Endothelial cell of umbilical vein (primary cell): ENCODE measurements around the gene AHRR. TPM values are rescaled to one million over a fixed set of nuclear protein-coding genes. Genes with fewer than 3 reads are reported as not detected.
A peak's percentile ranks its signal among the peaks of the same experiment; 100 is the strongest.

Source experiments
- BruUV-seq: library from RNA; stranded (reverse); fragments of 400-500 nt; replicated peaks from 2 replicates; lab custom pipeline; 2021; lab: Mats Ljungman, UMichigan
- CTCF ChIA-PET: fragments of 300-600, 350-600 bp; sonication (Branson Sonifier 250); formaldehyde crosslinking; loops from one replicate; lab custom pipeline; 2021; ENCODE audit warnings: antibody characterized with exemption, inconsistent platforms; lab: Charles Lee
- POLR2A ChIA-PET: fragments of 300-600, 350-600 bp; sonication (Branson Sonifier 250); formaldehyde crosslinking; loops from one replicate; lab custom pipeline; 2021; ENCODE audit warnings: antibody characterized with exemption, inconsistent platforms; lab: Charles Lee
- DNase-seq: peaks from one replicate; pipeline ENCODE4 v3.0.0-alpha.2; 2011; ENCODE audit warnings: low read depth, low spot score
- FAIRE-seq: peaks from 2 replicates; lab custom pipeline; 2011; peaks lifted over from hg19 to GRCh38; lab: Jason Lieb, UNC
- H2AFZ ChIP-seq: 2 replicates; pipeline ENCODE4 v1.6.0; 2012; ENCODE audit warnings: low read depth, low read length, control low read depth, inconsistent platforms
- H3K27ac ChIP-seq: 2 replicates; pipeline ENCODE4 v1.5.1; 2011; ENCODE audit warnings: low read depth, mild to moderate bottlenecking, control low read depth, low read length, moderate library complexity; ENCODE audit not compliant: insufficient read depth
- H3K27me3 ChIP-seq, 2 experiments: 2 replicates each; pipeline versions ENCODE4 v1.6.0 to v1.6.1; 2011; ENCODE audit warnings: low read length in 2 of 2, mixed read lengths in 1 of 2; ENCODE audit not compliant: control insufficient read depth in 2 of 2, insufficient read depth in 2 of 2
- H3K36me3 ChIP-seq, 2 experiments: 2 replicates in 1 of 2; 3 replicates in 1 of 2; pipeline ENCODE4 v1.5.1; 2011; ENCODE audit warnings: low read length in 2 of 2, mild to moderate bottlenecking in 1 of 2, moderate library complexity in 1 of 2; ENCODE audit not compliant: control insufficient read depth in 2 of 2, insufficient read depth in 2 of 2; ENCODE audit errors: extremely low read depth in 1 of 2
- H3K4me1 ChIP-seq: 3 replicates; pipeline ENCODE4 v1.5.1; 2011; ENCODE audit warnings: mild to moderate bottlenecking, low read length; ENCODE audit not compliant: control insufficient read depth, insufficient read depth; ENCODE audit errors: extremely low read depth
- H3K4me2 ChIP-seq: 2 replicates; pipeline ENCODE4 v1.6.1; 2011; ENCODE audit warnings: low read length, control low read depth, mixed read lengths; ENCODE audit not compliant: insufficient read depth
- H3K4me3 ChIP-seq, 3 experiments: fragments of 200-600 bp in 1 of 3; sonication (generic), shearing (Covaris generic) in 1 of 3; replicated peaks in 1 of 3; 2 replicates each; pipeline ENCODE4 v1.5.1; 2011 to 2016; ENCODE audit warnings: control low read depth in 3 of 3, low read length in 3 of 3, mild to moderate bottlenecking in 2 of 3, inconsistent platforms in 1 of 3, low read depth in 1 of 3, moderate library complexity in 1 of 3; ENCODE audit not compliant: insufficient read depth in 1 of 3
- H3K79me2 ChIP-seq: 2 replicates; pipeline ENCODE4 v1.6.0; 2012; ENCODE audit warnings: low read length, inconsistent platforms; ENCODE audit not compliant: control insufficient read depth, insufficient read depth
- H3K9ac ChIP-seq: replicated peaks from 2 replicates; pipeline ENCODE3; 2011; ENCODE audit warnings: low read length, control low read depth; ENCODE audit not compliant: insufficient read depth; ENCODE audit errors: extremely low read depth
- H3K9me1 ChIP-seq: replicated peaks from 3 replicates; pipeline ENCODE4 v1.6.0; 2011; ENCODE audit warnings: mild to moderate bottlenecking, low read length; ENCODE audit not compliant: control insufficient read depth, insufficient read depth; ENCODE audit errors: extremely low read depth
- H3K9me3 ChIP-seq: replicated peaks from 2 replicates; pipeline ENCODE4 v1.5.1; 2012; ENCODE audit warnings: low read length, inconsistent platforms; ENCODE audit not compliant: control insufficient read depth, insufficient read depth
- H4K20me1 ChIP-seq: replicated peaks from 2 replicates; pipeline ENCODE3; 2011; ENCODE audit warnings: mild to moderate bottlenecking, low read length; ENCODE audit not compliant: control insufficient read depth, insufficient read depth; ENCODE audit errors: extremely low read depth
- EZH2 ChIP-seq: IDR thresholded peaks from 2 replicates; pipeline ENCODE4 v1.6.1; 2012; ENCODE audit warnings: borderline replicate concordance, low read depth, mild to moderate bottlenecking, moderate library complexity, low read length, inconsistent platforms; ENCODE audit not compliant: severe bottlenecking
- FOS ChIP-seq: IDR thresholded peaks from 2 replicates; pipeline ENCODE4 v1.6.1; 2011; ENCODE audit warnings: mild to moderate bottlenecking, low read length, moderate library complexity, borderline replicate concordance; ENCODE audit not compliant: insufficient read depth
- GATA2 ChIP-seq: IDR thresholded peaks from 2 replicates; pipeline ENCODE4 v1.7.0; 2011; ENCODE audit warnings: low read depth, mild to moderate bottlenecking, moderate library complexity, mixed read lengths, low read length; ENCODE audit not compliant: insufficient read length, insufficient read depth
- JUN ChIP-seq: IDR thresholded peaks from 2 replicates; pipeline ENCODE4 v1.6.1; 2011; ENCODE audit warnings: borderline replicate concordance, low read depth; ENCODE audit not compliant: insufficient read length, insufficient read depth
- MAX ChIP-seq: IDR thresholded peaks from 2 replicates; pipeline ENCODE4 v1.6.1; 2011; ENCODE audit not compliant: insufficient read depth, insufficient read length
- MYC ChIP-seq: IDR thresholded peaks from one replicate; pipeline ENCODE4 v1.6.1; 2011; ENCODE audit warnings: mild to moderate bottlenecking, low read depth, low read length
- POLR2A ChIP-seq: IDR thresholded peaks from 2 replicates; pipeline ENCODE4 v1.6.1; 2012; ENCODE audit warnings: low read depth, mild to moderate bottlenecking, control low read depth, low read length
- POLR2AphosphoS5 ChIP-seq: IDR thresholded peaks from 2 replicates; pipeline ENCODE4 v1.6.1; 2012; ENCODE audit warnings: low read depth, mild to moderate bottlenecking, control low read depth, low read length, moderate library complexity; ENCODE audit not compliant: insufficient read depth
- dilution Hi-C: fragments of 300-500 bp; cut with MboI; formaldehyde crosslinking; loops from one replicate; pipeline ENCODE4 v1.15.0; 2019; ENCODE audit warnings: low sequenced_read_pairs; ENCODE audit not compliant: extremely low pct_ligation_motif_present
- intact Hi-C: fragments of 100-400 bp; cut with micrococcal nuclease; formaldehyde crosslinking; loops from one replicate; pipeline ENCODE4 v1.10.0; 2022
- polyA plus RNA-seq, 4 experiments: library from polyadenylated mRNA; depleted of rRNA in 3 of 4; stranded (reverse) in 3 of 4; unstranded in 1 of 4; fragments of >200 nt; gene quantifications; 2 replicates each; pipeline versions ENCODE4 v1.2.1 to v1.2.3, GENCODE V29; 2011 to 2012; ENCODE audit warnings: missing spikeins in 1 of 4
- total RNA-seq: library from RNA; stranded (reverse); gene quantifications from 2 replicates; pipeline ENCODE4 v1.2.3, GENCODE V29; 2021
- TF ChIP-seq, protein P1 (sequence below), 2 donors: IDR thresholded peaks; 1 replicate in 1 of 2; 2 replicates in 1 of 2; pipeline ENCODE4 v1.5.1; 2011; ENCODE audit warnings: low read length in 2 of 2, mild to moderate bottlenecking in 2 of 2, moderate library complexity in 2 of 2, control low read depth in 1 of 2, inconsistent platforms in 1 of 2, low read depth in 1 of 2; ENCODE audit not compliant: insufficient read depth in 1 of 2; ENCODE audit errors: extremely low read depth in 1 of 2

AHRR gene
- total and polyA plus RNA-seq, 2 donors (not counting 3 experiments of a cell fraction or from before 2014, with no cell fraction given) = 3.1 to 7.3 TPM

DNA sequence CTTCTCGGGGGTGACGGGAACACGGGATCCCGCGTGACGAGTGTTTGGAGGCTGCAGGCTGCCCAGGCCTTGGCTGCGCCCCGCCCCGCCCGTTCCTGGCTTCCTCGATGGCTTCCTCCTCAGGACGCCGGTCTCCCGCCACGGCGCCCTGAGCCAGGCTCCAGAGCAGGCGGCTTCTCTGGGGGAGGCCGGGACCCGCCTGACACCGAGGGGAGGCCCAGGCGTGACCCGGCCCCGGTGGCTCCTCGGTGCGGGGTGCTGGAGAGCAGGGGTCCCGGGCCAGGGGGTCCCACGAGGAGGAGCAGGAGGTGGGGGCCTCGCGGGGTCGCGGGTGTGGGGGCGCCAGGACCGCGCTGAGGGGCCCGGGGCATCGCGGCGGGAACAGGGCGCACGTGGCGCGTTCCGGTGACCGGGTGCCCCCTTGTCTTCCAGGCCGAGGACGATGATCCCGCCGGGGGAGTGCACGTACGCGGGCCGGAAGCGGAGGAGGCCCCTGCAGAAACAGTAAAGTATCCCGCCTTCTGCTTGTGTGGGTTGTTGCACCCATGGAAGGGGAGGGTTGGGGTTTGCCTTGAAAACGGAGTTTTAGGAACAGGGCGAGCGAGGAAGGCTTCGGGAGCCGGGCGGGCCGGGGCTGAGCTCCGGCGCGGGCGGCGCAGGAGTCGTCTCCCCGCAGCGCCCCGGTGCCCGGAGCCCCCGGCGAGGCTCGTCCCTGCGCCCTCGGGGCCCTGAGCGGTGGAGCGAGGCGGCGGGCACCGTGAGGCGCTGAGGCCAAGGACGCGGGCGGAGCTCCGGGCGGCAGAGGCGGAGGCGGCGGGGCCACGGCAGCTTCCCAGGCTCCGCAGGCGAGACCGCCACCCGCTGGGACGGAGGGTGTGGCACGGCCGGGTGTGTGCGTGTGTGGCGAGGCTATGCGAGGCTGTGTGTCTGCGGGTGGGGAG is 22.2 kb downstream of the AHRR start:
- FAIRE-seq = peak; percentile 44
- H2AFZ ChIP-seq = peak overlapping the region; percentile 61
- H3K27ac ChIP-seq = no peak overlapping the region
- H4K20me1 ChIP-seq = no peaks in the 10 kb centered on the region
- DNase-seq = peak; percentile 45
- no peaks in the 10 kb centered on the region for H3K9me3 ChIP-seq
- BruUV-seq = no TSS peak
- ChIA-PET CTCF (interaction anchor here (0.7 to 1.3 kb wide), 6 partner anchors 8 to 158 kb away, joined by 3 to 5 read pairs (median 3); no protein-coding TSS in a partner anchor), POLR2A (no interaction called here)
- peak overlapping the region; percentile 8 for H3K9ac ChIP-seq
- no peaks in the 10 kb centered on the region for H3K36me3 ChIP-seq
- H3K27me3 ChIP-seq = no peaks in the 10 kb centered on the region
- peak overlapping the region in 1 of 3 experiments; percentile 29 for H3K4me3 ChIP-seq
- TF ChIP-seq, protein P1, sequence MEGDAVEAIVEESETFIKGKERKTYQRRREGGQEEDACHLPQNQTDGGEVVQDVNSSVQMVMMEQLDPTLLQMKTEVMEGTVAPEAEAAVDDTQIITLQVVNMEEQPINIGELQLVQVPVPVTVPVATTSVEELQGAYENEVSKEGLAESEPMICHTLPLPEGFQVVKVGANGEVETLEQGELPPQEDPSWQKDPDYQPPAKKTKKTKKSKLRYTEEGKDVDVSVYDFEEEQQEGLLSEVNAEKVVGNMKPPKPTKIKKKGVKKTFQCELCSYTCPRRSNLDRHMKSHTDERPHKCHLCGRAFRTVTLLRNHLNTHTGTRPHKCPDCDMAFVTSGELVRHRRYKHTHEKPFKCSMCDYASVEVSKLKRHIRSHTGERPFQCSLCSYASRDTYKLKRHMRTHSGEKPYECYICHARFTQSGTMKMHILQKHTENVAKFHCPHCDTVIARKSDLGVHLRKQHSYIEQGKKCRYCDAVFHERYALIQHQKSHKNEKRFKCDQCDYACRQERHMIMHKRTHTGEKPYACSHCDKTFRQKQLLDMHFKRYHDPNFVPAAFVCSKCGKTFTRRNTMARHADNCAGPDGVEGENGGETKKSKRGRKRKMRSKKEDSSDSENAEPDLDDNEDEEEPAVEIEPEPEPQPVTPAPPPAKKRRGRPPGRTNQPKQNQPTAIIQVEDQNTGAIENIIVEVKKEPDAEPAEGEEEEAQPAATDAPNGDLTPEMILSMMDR (IDR thresholded peaks at IDR 0.05; ENCODE audit: extremely low read depth in 1 of 2, insufficient read depth in 1 of 2, low read depth in 1 of 2, low read length in 2 of 2) = no peak
- TF ChIP-seq MYC (no peak), POLR2A (no peak)
- intact Hi-C loops (loop anchor here (1.0 kb wide), 1 partner anchor 155 kb away; no protein-coding TSS in a partner anchor), dilution Hi-C loops (no loop called here)
- H3K4me2 ChIP-seq = peak overlapping the region; percentile 49
- peaks cover 2% of the 10 kb centered on the region for H3K4me1 ChIP-seq
- H3K9me1 ChIP-seq = no peaks in the 10 kb centered on the region
- peaks cover under 1% of the 10 kb centered on the region for H3K79me2 ChIP-seq

DNA sequence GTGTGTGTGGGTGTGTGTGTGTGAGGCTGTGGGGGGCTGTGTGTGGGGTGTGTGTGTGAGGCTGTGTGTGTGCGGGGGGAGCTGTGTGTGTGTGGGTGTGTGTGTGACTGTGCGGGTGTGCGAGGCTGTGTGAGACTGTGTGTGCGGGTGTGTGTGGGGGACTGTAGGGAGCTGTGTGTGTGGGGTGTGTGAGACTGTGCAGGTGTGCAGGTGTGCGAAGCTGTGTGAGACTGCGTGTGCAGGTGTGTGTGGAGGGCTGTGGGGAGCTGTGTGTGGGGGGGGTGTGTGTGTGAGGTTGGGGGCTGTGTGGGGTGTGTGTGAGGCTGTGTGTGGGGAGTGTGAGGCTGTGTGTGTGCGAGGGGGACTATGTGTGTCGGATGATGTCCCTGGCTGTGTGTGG is 23.2 kb downstream of the AHRR start:
- no peak overlapping the region for H3K4me2 ChIP-seq
- ChIA-PET CTCF (interaction anchor here (1.1 to 1.3 kb wide), 4 partner anchors 9 to 90 kb away, joined by 3 to 5 read pairs (median 4); no protein-coding TSS in a partner anchor), POLR2A (no interaction called here)
- H3K9me1 ChIP-seq = no peaks in the 10 kb centered on the region
- H3K27ac ChIP-seq = no peak overlapping the region
- FAIRE-seq (no peak), DNase-seq (no peak)
- H3K27me3 ChIP-seq = no peaks in the 10 kb centered on the region
- no peak overlapping the region for H3K9ac ChIP-seq
- TF ChIP-seq GATA2 = no peak
- TF ChIP-seq EZH2 = no peak
- no peak for TF ChIP-seq FOS
- no peak for TF ChIP-seq MAX
- no peak for TF ChIP-seq JUN
- TF ChIP-seq, protein P1 (IDR thresholded peaks at IDR 0.05; ENCODE audit: extremely low read depth in 1 of 2, insufficient read depth in 1 of 2, low read depth in 1 of 2, low read length in 2 of 2) = no peak
- no peak for TF ChIP-seq POLR2A
- no peak for TF ChIP-seq POLR2AphosphoS5
- TF ChIP-seq MYC = no peak
- no peaks in the 10 kb centered on the region for H4K20me1 ChIP-seq
- no peaks in the 10 kb centered on the region for H3K36me3 ChIP-seq
- H2AFZ ChIP-seq = no peak overlapping the region
- dilution Hi-C loops (no loop called here), intact Hi-C loops (loop anchor here (1.0 kb wide), 1 partner anchor 156 kb away; no protein-coding TSS in a partner anchor)
- no peaks in the 10 kb centered on the region for H3K9me3 ChIP-seq
- H3K4me1 ChIP-seq = peaks cover 2% of the 10 kb centered on the region
- H3K4me3 ChIP-seq = no peak overlapping the region
- H3K79me2 ChIP-seq = no peaks in the 10 kb centered on the region
- no TSS peak for BruUV-seq
